ENCODE measurements around the gene DUSP10.

DUSP10 gene

GRCh38 chr1:221711656-221712055 lies 30.2 kb downstream of the DUSP10 start:
- DNase-seq: no peak

DNA sequence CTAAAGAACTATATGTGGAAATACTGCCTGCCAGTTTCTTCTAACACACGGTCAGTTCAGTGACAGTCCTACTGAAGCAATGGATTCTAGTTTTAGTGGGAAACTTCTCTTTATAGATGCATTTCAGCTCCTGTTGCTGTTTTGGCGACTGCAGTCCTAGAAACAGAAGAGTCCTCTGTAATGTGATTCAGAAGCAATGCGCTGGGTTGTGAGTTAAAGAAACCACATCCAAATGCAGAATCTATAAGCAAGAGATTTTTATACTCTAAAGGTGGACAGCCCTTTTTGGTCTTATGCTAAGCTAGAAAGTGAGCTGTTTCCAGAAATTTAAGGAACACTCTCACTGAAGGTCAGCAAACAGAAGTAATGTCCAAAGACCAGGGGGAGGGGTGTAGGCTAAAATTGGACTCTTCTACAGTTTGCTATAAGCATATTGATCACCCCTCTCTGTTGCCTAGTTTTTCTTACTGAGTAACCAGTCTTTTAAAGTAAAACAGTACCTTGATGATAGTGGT lies 30.8 kb downstream of the DUSP10 start:
- DNase-seq: no peak

DNA sequence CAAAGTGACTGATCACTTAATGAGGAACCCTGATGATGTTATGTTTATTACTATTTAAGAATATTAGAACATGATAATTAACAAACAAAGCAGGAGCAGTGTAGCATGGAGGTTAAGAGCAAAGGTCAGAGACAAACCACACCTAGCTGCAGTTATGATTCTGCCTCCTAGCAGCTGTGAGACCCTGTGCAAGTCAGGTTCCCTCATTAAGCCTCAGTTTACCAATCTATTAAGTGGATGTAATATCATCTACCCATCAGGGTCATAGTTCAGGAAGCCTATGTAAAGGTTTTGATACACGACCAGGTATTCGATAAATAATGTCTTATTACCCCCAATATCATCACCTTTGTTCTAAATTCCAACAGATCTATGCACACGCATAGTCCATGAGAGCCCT lies 32.0 kb downstream of the DUSP10 start:
- no peak for DNase-seq

DNA sequence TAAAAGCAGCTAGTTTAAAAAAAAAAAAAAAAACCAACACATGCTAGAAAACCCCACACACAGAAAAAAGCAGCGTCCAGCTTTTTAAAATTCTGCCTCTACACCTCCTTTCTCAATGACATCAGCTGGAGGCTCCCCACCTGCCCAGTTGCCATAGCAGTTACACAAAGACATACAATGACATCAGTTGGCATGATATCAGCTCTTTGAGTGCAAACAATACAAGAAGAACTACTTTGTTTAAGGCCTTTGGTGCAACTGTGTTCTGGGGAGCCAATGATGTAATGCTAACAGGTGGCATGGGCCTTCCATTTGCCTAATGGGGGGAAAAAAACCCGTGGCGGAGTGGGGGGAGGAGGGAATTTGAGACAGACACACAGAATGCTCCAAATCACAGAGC lies 32.9 kb downstream of the DUSP10 start:
- peak; percentile 88 for DNase-seq

GRCh38 chr1:221708076-221708571 lies 33.8 kb downstream of the DUSP10 start:
- DNase-seq: peak; percentile 100

- peak; percentile 30 for DNase-seq
Measured at GRCh38 chr1:221706876-221707582, 34.9 kb downstream of the DUSP10 start.

- no peak for DNase-seq
Measured at GRCh38 chr1:221706191-221706590, 35.7 kb downstream of the DUSP10 start.

DNA sequence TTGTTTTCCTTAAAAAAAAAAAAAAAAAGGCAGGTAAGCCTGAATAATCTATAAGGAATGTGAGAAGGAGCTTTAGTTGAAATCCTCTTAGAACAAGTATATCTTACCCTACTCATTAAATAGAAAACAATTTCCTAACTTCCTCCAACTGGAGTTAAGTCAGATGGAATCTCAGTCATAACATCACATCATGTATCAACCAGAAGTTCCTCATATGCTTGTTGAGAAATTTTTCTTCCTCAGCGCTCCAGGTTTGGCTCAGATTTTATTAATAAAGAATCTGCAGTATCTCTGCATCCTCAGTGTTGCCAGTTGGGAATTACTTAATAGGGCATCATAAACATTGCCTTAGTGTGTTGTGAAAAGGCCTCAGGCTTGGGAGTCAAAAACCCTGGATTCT lies 37.6 kb downstream of the DUSP10 start:
- DNase-seq: peak; percentile 83

DNA sequence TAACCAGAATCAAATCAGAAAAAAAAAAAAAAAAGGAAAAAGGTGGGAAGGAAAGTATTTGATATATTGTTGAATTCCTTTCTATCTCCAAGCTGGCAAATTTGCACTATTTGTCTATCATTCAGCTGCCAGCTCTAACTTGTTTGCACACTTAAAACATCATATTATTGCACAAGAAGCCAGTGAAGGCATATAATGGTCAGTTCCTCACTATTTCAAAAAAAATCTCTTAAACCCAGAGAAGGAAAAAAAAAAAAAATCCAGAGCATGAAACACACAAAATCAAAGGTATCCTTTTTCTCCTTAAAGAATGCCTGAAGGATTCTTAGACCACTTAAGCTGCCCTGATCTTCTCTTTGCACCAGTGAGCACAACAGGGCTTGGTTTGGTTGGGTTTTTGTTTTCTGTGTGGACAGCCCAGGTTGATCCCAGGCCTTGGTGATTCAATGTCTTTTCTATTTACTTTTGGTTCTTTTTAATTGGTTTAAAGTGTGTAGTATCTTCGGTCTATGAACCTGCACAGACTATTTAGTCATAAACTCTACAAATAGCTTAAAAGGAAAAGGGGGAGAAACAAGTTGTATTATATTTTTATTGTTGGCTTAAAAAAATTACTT lies 40.2 kb downstream of the DUSP10 start:
- no peak for DNase-seq

GRCh38 chr1:221700948-221701347 lies 40.9 kb downstream of the DUSP10 start:
- DNase-seq: no peak

GRCh38 chr1:221700536-221700935 lies 41.4 kb downstream of the DUSP10 start:
- no peak for DNase-seq

- no peak for DNase-seq
Measured at GRCh38 chr1:221699978-221700519, 41.8 kb downstream of the DUSP10 start.

GRCh38 chr1:221699577-221699976 lies 42.3 kb downstream of the DUSP10 start:
- DNase-seq: no peak

DNA sequence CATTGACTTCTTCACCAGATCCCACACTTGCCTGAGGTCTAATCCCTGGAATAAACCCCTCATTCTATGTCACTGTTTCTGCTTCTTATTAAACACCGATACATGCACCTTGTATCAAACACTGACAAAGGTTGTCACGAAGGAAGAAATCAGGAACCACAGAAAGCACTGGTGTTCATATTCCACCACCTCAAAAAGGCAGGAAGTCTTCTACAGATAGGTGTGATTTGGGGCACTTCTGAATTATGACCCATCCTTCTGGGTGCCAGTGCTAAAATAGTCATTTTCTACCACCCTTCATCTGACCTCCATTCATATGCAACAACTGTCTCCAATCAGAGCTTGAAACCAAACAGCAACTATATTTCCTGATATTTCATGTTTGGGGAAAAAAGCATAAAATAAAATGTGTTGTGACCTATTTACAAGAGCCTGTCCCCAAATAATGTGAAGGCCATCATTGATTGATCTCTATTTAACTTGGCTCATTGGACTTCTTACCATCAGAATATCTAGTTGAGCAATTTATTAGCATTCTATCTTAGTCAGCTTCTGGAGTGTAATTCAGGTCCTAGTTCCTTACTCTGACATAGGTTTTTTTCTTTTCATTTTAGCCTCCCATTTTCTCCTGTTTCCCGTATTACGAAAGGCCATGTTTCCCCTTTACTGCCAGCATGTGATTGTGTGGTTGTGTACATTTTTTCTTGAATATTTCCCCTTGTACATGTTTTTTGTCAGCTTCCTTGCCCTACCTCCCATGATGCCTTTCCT lies 43.1 kb downstream of the DUSP10 start:
- peak; percentile 28 for DNase-seq

- DNase-seq: no peak
Measured at GRCh38 chr1:221697923-221698425, 43.9 kb downstream of the DUSP10 start.

DNA sequence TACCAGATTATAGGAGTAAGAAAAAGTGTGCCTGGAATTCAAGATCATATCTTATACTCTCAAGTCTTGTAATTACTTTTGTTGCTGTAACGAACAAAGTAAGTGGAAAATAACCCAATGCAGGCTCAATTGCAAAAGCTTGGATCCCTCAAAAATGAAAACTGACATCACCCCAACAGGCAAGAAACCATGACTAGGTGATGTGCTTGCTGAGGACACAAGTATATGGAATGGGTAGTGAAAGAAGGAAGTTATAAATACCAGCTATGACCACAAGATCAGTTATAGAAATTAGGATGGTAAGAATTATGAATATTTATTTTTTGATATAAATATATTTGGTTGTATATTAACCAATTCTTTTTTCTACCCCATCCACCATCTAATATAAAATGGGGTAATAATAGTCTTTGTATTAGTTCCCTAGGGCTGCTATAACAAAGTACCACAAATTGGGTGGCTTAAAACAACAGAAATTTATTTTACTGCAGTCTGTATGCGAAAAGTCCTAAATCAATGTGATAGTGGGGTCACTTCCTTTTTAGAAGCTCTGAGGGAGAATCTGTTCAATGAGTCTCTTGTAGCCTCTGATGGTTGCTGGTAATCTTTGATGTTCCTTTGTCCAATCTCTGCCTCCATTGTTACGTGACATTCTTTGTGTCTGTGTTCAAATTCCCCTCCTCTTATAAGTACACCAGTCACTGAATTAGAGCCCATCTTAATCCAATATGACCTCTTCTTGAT lies 45.0 kb downstream of the DUSP10 start:
- no peak for DNase-seq

DNA sequence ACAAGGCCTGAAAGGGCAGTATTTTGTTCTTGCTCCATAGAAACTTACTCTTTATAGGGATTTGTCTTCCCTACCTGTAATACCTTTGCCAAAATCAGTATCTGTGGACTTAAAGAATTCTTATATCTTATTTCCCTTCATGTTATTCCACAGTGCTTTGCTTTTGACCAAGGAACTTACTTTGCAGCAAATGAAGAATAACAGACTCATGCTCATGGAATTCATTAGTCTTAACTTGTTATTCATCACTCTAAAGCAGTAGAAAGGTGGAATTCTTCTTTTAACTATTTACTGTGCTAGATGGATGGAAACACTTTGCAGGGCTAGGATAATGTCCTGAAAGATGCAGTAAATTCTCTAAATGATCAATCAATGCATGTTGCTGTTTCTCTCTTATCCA lies 45.9 kb downstream of the DUSP10 start:
- no peak for DNase-seq

GRCh38 chr1:221695301-221695700 lies 46.6 kb downstream of the DUSP10 start:
- no peak for DNase-seq

GRCh38 chr1:221694109-221694508 lies 47.8 kb downstream of the DUSP10 start:
- DNase-seq: no peak

DNA sequence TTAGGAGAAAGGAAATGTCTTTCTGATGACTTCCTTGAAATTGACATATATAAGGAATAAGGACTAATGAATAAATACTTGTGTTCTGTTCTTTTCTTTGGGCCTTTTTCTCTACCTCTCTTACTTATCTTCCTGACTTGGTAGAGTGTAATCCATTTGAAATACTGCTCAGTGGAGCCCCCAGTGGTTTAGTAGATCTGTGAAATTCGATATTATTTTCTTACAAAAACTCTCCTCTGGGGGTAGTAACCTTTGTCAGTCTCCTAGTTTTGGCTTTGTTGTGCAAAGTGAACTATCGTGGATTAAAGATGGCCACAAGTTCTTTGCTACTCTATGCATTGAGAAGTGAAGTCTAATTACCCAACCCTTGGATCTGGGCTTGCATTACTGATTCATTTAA lies 48.8 kb downstream of the DUSP10 start:
- no peak for DNase-seq

GRCh38 chr1:221692643-221693042 lies 49.2 kb downstream of the DUSP10 start:
- DNase-seq: no peak

DNA sequence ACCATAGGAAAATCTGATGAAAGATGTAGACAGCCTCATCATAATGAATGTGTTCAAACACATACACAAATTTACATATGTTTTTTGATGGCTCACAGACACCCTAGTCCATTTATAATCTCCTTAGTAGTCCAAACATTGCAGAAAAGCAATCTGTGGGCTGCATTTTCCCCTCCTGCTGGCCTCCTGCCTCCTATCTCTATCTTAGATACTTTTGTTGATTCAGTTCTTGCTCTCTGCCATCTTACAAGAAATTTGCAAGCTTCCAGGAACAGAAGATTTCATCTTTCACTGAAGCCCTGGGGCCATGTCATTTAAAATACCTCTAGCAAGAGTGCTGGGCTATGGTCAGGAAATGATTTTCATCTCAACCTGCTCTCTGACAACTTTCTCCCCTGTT lies 50.6 kb downstream of the DUSP10 start:
- DNase-seq: no peak

Data from GF-D8 (cell line).